GM19023 (cell line): Measurements from ENCODE around the gene ARHGAP32.
"Not testable (repeated sequence)": the region's sequence is repeated elsewhere in the genome, so short reads cannot be mapped to it uniquely, and the experiment has no call there.

Source experiments
- ATAC-seq: cut with Tn5 transposase; IDR thresholded peaks from one replicate; pipeline ENCODE4 v1.9.1; 2021; ENCODE audit warnings: mild to moderate bottlenecking, moderate library complexity; ENCODE audit not compliant: unreplicated experiment

The ARHGAP32 gene

DNA sequence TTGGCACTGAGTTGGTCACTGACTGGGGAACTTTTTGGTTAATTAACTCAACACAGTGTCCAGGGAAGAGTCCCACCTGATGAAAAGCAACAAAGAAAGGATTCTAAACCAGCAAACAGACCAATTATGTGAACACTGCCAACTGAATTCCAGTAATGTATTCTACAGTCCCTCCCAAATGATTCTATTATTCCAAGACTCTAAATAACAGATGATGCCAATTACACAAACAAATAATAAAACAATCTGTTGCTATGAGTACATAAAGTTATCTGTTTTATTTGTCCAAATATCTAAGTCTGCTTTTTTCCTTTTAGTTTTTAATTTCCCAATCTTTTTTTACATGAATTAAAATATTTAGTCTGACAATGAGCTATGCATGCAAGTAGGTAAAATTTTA, 151.2 kb downstream of the ARHGAP32 start:
- ATAC-seq, result no peak

DNA sequence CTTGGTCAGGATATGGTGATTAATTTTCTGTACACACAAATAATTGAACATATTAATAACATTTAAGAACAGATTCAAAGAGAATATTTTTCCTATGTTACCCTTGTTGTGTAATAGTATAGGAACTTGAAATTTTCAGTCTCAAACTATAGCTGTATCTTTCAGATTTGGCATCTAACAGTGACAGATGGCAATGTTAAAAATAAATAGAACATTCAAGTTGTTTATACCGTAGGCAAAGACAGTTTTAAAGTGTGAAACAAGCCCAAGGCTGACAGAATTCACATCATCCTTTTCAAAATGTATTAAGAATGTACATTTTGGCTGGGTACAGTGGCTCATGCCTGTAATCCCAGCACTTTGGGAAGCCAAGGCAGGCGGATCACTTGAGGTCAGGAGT, 156.9 kb downstream of the ARHGAP32 start:
- ATAC-seq, result no peak

DNA sequence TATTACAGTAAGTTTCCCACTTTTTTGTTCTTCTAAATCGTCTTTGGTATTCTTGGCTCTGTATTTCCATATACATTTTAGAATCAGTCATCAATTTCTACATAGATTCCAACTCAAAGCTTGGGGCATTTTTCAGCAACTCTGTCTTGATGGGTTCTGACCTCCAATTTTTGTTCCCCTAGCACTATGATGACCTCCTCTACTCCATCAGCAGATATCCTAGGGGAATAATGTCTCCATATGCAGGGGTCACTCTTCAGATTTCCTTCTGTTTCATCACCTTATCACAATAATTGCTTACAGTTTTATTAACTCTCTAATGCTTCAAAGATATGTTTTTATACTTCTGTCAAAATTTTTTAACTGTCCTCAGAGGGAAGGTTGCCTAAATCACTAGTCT, 158.1 kb downstream of the ARHGAP32 start:
- ATAC-seq, result no peak

DNA sequence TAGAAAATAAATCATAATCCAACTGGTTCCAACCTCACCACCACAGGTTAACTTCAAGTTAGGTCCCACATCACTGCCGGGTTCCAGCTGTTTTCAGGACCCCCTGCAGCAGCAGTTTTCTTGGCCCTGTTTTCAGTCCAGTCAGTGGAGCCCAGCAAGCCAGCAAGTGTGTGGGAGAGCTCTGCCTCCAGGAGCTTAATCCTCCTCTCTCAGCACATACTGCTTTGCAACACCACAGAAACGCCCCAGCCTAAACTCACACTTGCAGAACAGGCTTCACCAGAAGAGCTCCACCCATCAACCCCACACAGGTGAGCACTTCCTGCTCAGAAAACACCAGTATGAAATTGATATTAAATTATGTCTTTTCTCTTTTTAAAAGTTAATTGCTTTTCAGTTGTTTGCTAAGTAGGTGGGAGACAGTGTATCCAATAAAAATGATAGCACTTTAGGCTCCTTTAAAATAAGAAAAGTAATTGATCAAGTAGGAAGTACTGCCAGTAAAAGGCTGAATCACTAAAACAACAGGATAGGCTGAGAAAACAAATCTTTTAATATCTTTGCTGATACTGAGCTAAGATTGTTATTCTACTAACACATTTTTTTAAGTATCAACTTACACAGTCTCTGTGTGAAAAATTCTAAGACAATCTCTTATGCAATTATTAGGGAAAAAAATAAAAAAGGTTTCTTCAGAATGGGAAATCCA, 168.0 kb downstream of the ARHGAP32 start:
- no peak for ATAC-seq

DNA sequence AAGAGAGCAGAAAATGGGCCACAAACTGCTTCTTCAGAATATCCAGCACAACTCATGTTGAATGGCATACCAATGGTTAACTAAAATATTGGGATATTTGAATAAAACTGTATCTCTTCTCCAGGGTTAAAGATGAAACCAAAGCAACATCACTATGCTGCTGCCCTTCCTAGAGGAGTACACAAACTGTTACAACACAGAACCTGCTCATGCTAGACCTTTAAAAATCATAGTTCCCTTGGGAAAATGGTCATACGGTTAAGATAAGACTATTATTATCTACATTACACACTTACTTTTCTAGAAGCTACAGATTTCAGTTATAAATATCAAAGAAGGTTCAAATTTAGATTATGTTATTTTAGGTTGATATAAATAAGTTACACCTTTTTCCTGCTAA, 170.8 kb downstream of the ARHGAP32 start:
- no peak for ATAC-seq

DNA sequence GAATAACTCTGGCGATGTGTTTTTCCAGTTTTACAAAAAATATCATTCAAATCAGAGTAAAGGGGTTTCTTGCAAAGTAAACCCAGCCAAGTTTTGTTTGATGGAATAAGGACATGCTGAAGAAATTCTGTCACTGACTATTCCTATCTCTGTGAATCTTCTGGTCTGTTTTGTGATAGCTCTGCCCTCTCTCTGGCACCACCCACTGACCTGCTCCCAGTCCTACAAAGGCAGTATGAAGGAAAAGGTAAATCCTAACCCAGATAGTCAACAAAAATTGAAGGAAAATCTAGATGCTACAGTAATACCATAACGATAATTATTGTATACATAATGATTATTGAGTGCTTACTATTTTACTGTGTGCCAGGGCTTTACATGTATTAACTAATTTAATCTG, 173.1 kb downstream of the ARHGAP32 start:
- no peak for ATAC-seq

DNA sequence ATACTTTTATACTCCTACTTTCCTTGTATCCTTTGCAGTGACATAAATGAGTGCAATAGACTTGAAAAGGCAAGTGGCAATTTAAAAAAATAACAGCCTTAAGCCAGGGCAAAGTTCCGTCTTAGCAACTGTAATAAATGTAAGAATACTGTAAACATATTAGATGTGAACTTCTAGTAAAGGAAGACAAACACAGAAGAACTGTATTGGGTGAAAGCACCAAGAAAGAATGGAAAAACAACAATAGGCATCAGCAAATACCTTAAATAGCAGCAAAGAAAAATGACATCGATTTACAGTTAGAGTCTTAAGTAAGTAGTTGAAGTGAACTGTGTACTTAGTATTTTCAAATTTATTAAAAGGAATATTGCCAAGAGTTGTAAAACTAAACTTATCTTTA, 174.0 kb downstream of the ARHGAP32 start:
- no peak for ATAC-seq

DNA sequence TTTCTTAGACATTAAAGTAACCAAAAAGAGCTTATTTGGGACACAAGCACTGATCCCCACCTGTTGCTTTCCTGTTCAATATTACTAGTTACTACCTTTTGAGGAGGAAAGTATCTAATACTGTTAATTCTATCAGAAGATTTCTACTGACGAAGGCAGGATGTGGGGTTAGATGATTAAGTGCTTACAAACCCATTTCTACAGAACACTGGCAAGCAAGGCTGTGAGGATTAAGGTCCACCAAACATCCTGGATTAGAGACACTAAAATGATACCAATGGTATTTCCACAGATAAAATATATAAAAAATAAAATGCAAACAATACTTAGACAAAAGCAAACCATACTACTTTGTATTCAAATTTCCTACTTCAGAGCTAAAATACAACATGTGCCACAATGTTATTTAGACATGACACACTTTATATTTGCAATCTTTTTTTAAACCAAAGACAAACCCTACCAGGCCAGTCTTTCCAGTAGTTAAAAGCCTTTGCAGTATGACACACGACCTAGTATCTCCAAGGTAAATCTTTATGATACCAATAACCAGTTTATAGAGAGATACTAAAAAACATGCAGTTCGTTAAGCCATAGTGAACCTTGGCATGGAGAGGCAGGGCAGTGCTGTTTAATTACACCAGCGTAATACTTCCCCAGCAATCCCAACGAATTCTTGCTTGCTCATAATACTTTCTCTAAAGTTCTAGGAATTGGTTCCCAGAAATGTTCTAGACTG, 178.2 kb downstream of the ARHGAP32 start:
- ATAC-seq, result no peak

DNA sequence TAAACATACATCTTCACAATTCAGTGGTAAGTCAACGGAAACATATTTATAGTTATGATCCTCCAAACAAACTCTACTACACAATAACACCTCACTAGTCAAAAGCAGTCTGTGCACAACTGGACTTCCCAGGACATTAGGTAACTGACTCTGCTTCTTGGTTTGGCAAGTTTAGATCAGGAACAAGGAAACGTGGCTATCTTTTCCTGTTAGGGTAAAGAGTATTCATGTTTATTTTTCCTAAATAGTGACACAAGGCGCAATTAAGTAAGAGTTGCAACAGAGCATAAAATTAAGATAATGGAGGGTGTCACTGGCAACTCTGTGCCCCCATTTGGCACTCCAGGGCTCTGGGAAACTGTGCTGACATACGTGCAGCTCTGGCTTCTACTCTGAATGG, 179.2 kb downstream of the ARHGAP32 start:
- no peak for ATAC-seq

DNA sequence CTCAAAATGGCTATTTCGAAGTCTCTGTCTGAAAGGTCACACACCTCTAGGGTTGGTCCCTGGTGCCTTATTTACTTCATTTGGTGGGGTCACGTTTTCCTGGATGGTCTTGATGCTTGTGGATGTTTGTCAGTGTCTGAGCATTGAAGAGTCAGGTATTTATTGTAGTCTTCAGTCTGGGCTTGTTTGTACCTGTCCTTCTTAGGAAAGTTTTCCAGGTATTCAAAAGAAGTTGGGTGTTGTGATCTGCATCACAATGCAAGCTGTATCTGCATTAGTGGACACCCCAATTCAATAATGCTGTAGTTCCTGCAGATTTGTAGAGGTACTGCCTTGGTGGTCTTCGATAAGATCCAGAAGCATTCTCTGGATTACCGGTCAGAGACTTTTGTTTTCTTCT, 186.0 kb downstream of the ARHGAP32 start:
- no peak for ATAC-seq

DNA sequence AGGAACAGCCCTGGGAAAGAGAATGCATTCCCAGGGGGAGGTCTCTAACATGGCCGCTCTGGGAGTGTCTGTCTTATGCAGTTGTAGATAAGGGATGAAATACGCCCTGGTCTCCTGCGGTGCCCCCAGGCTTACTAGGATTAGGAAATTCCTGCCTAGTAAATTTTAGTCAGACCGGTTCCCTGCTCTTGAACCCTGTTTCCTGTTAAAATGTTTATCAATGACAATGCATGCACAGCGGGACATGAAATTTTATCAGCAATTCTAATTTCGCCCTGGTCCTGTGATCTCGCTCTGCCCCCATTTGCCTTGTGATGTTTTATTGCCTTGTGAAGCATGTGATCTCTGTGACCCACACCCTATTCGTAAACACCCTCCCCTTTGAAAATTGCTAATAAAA, 193.0 kb downstream of the ARHGAP32 start:
- not testable (repeated sequence) for ATAC-seq

DNA sequence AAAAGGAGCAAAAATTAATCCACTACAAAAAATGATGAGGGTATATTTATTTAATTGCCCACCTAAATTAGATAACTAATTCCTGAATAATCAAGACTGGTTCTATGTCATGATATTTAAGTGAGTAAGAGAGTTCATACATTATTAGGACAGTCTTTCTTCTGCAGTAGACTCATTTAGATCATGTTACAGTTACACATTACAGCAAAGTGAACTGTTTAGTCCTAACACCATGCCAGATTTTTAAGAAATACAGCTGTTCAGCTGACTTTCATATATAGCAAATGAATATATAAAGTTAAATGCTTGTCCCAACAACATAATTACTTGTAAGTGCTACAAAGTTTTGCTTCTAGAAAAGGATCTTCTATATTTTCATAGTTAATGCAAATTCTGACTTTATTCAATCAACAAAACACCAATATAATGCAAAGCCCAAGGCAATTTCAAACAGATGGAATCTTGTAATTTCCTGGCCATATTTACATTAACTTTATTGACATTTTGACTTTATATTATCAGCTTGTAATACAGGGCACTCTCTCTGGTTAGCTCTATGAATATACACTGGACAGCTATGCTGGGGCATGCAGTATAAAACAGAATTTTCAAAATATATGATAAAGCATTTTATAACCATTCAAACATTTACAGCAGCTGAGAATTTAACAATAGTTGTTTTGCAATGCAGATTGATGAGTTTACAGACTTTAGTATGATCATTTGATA, 203.7 kb downstream of the ARHGAP32 start:
- ATAC-seq, result no peak

DNA sequence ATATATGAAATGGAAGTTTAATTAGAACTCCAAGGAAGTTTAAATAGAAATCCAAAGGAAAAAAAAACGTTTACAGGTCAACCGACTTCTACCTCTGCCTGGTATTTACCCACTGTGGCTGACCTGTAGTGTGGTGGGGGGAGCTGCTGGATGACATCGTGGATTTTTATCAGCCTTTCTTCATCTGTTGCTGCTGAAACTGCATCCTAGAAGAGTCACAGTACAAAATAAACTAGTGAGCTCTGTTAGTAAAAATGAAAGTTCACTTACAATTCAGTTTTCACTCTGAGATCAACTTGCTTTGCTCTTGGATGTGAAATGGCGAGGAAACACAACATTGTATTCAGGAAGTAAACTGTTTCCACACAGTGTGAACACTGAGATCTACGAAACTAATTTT, 206.2 kb downstream of the ARHGAP32 start:
- ATAC-seq, result no peak

DNA sequence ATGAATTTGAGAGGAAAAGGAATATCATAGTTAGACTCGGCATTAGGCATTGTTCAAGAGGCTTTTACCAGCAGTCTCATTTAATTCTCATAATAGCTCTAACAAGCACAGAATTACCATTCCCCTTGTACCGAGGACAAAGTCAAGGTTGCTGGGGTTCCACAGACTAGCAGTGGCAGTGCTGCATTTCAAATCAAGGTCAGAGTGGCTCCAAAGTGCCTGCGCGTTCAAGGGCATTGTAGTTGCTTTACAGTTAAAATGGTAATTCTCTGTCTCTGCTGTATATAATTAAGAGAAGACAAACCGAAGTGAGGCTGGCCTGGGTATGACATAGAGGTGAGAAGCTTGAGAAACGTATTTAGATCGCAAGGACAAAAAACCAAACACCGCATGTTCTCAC, 209.1 kb downstream of the ARHGAP32 start:
- ATAC-seq, result no peak

DNA sequence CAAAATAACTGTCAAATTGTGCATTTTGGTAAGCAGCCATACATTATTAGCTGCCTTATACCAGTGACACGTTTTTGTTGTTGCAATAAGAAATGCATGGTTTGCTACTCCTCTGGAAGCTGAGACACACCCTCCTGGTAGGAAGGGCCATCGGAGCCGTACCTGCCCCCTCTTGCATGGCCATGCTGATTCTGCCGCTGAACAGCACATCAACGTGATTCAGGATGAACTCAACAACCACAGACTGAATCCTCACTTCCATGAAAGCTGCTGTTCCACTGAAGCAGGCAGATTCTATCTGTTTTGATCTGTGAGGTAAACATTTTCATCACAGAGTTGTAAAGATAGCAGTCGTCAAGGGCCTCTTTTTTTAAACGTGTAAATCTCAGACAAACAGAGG, 210.9 kb downstream of the ARHGAP32 start:
- ATAC-seq, result no peak

DNA sequence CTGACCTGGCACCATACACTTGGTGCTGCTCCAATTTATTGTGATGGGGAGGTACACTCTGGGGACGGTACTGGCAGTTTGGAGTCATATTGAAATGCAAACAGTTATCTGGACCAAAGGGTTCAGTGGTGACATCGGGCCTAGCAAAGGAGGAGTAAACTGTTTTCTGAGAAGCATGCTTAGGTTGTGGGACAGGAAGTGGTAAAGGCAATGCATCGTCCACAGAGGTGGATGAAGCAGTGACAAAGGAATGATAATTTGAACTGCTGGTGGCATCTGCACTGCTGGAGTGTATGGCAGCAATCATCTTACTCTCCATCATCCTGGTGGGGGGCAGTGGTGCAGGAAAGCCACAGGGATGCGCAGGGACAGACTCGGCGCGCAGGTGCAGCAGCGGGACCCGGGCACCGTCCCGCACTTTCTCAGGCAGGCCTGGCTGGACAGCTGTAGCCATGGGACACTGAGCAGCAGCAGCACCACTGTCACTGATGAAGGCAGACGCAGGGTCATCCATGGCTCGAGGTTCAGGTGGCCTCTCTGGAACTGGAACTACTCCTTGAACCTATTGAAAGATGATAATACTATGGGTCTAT, 221.4 kb downstream of the ARHGAP32 start:
- no peak for ATAC-seq

DNA sequence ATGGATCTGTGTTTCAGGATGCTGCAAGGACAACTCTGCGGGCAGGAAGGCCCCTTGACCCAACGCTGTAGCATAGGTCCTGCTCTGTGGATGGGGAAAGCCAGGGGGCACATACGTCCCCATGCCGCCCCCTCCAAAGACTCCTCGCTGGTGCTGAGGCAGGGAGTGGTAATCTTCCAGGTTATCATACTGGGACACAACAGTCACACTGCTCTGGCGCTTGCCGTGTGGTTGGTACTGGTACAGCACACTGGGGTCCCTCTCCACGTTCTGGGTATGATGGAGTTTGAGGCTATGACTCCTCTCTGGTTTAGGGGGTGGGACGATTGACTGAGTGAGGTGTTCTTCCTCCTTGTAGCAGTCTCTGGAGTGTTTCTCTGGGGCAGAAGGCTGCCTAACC, 223.2 kb downstream of the ARHGAP32 start:
- ATAC-seq, result no peak

DNA sequence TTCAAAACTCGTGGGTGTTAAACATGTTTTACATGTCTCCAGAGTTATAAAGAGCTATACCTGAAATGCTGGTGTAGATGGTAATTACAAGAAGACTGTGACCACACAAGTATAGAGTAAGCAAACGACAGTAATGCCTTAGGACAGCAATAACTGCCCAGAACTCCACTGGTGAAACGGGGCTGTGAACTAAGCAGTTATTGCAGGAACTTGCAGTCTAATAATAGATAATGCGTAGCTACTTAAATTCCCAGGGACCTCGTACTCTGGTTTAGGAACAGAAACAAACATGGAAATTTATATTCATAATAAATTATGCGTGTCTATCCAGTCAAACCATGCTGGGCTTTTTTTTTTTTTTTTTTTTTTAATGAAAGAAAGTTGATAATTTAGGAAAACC, 224.5 kb downstream of the ARHGAP32 start:
- ATAC-seq, result no peak

DNA sequence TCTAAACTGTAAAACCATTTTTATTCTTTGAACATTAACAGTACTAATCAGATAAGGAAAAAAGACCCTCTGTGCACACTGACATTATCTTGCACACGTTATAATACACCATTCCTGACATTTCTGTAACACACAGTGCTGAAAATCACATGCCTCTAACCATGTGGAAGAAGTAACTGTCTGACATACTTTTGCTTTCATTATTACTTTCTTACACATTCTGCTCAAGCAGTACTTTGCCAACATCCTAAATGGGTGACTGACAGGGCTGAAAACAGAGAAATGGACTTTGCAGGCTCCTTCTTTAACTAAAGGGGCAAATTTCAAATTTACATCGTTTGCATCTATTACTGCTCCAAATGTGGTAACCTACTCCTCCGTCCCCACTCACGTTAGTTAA, 226.6 kb downstream of the ARHGAP32 start:
- peak; percentile 95 for ATAC-seq

DNA sequence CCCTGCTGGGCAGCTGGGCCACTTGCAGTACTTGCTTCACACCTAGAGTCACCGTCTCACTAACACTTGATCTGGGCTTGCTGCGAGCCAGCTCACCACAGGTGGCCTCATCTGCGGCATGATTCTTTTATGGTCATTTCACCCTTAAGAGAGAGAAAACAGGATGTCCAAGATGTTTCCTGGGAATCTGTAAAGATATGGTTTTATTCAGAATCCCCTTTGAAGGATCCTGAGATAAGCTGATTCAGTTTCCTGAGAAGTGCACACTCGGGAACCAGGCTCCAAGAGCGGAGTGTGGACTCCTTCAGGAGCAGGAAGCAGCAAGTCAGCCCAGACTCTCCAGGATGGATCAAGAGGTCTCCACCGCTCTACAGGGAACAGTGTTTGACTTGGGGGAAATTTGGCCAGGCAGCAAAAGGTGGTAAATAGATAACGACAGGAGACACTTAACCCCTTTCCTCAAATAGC, 227.6 kb downstream of the ARHGAP32 start:
- ATAC-seq, result no peak

DNA sequence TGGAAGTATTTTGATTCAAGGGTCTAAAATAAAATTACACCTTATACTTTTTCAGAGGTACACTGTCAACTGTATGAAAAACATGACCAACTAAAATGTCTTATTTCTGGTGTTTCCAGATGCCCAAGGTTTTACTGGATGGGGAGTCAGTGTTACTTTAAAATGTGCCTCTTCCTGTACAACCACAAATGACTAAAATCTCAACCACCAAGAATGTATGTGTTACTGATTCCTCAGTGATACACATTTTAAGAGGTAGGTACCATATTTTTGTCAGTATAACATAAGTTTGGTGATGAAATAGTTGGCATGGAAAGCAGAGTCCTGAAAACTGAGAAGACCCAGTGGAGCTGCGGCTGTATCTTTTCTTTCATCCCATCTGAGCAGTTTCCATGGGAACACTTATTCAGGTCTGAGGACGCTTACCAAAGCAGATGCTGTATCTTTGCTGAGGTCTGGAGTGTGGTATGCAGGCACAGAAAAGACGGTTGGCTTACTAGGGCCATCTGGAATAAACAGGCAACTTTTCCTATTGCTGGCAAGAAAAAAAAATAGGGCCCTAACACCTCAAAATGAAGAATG, 228.3 kb downstream of the ARHGAP32 start:
- no peak for ATAC-seq
